Neural crest cell (in vitro differentiated cells): ENCODE data around the gene TTLL11. TPM values are rescaled to one million over a fixed set of nuclear protein-coding genes. Genes with fewer than 3 reads are reported as not detected.

Source experiments
- DNase-seq: peaks from one replicate; pipeline ENCODE4 v3.0.0; 2021; ENCODE audit warnings: low read depth, mixed read lengths, low spot score
- H3K27ac Mint-ChIP-seq: one replicate; pipeline ENCODE4 v1.8.0; 2021; ENCODE audit warnings: mild to moderate bottlenecking, mixed read lengths; ENCODE audit not compliant: unreplicated experiment
- H3K27me3 Mint-ChIP-seq: 2 replicates; pipeline ENCODE4 v1.8.0; 2021; ENCODE audit warnings: low read depth, mild to moderate bottlenecking, mixed read lengths
- H3K36me3 Mint-ChIP-seq: 2 replicates; pipeline ENCODE4 v1.8.0; 2021; ENCODE audit warnings: low read depth, mild to moderate bottlenecking, mixed read lengths
- H3K4me1 Mint-ChIP-seq: 2 replicates; pipeline ENCODE4 v1.8.0; 2021; ENCODE audit warnings: mixed read lengths
- H3K4me3 Mint-ChIP-seq: one replicate; pipeline ENCODE4 v1.8.0; 2021; ENCODE audit warnings: mild to moderate bottlenecking, mixed read lengths
- H3K9me3 Mint-ChIP-seq: 2 replicates; pipeline ENCODE4 v1.8.0; 2021; ENCODE audit warnings: mixed read lengths
- CTCF ChIP-seq: fragments of 200-600 bp; sonication (generic); conservative IDR thresholded peaks from 2 replicates; pipeline ENCODE4 v1.5.0; 2021; ENCODE audit warnings: antibody characterized with exemption, mild to moderate bottlenecking
- total RNA-seq: library from RNA; stranded (reverse); gene quantifications from 2 replicates; pipeline ENCODE4 v1.2.1, GENCODE V29; 2021

The TTLL11 gene
- total RNA-seq, 1 donor from 2014 or later = 9.1 TPM

GRCh38 chr9:121949364-121949763, 143.7 kb downstream of the TTLL11 start:
- no peak for TF ChIP-seq CTCF
- Mint-ChIP-seq H3K27me3 (no peaks in the 10 kb centered on the region), H3K9me3 (no peaks in the 10 kb centered on the region), H3K4me3 (no peak overlapping the region), H3K36me3 (no peaks in the 10 kb centered on the region), H3K27ac (no peak overlapping the region), H3K4me1 (peaks cover 4% of the 10 kb centered on the region)
- DNase-seq = no peak

GRCh38 chr9:121947775-121948174, 145.3 kb downstream of the TTLL11 start:
- Mint-ChIP-seq H3K9me3 (no peaks in the 10 kb centered on the region), H3K36me3 (no peaks in the 10 kb centered on the region), H3K4me3 (no peak overlapping the region), H3K27ac (no peak overlapping the region), H3K27me3 (no peaks in the 10 kb centered on the region), H3K4me1 (peaks cover 4% of the 10 kb centered on the region)
- no peak for TF ChIP-seq CTCF
- no peak for DNase-seq

- Mint-ChIP-seq H3K4me3 (no peak overlapping the region), H3K27ac (no peak overlapping the region), H3K36me3 (no peaks in the 10 kb centered on the region), H3K9me3 (no peaks in the 10 kb centered on the region), H3K4me1 (peaks cover 4% of the 10 kb centered on the region), H3K27me3 (no peaks in the 10 kb centered on the region)
- TF ChIP-seq CTCF = no peak
- no peak for DNase-seq
These were observed 146.6 kb downstream of the TTLL11 start for GRCh38 chr9:121946465-121946864.

GRCh38 chr9:121945849-121946248, 147.3 kb downstream of the TTLL11 start:
- H3K27me3 Mint-ChIP-seq = no peaks in the 10 kb centered on the region
- H3K36me3 Mint-ChIP-seq = no peaks in the 10 kb centered on the region
- H3K4me1 Mint-ChIP-seq = peaks cover 4% of the 10 kb centered on the region
- H3K9me3 Mint-ChIP-seq = no peaks in the 10 kb centered on the region
- DNase-seq = no peak
- no peak for TF ChIP-seq CTCF
- no peak overlapping the region for H3K27ac Mint-ChIP-seq
- no peak overlapping the region for H3K4me3 Mint-ChIP-seq

- DNase-seq = no peak
- Mint-ChIP-seq H3K27ac (no peak overlapping the region), H3K27me3 (no peaks in the 10 kb centered on the region), H3K9me3 (no peaks in the 10 kb centered on the region), H3K4me3 (no peak overlapping the region), H3K4me1 (peaks cover 4% of the 10 kb centered on the region), H3K36me3 (no peaks in the 10 kb centered on the region)
- TF ChIP-seq CTCF = no peak
These were observed 147.8 kb downstream of the TTLL11 start for GRCh38 chr9:121945281-121945680.

- no peaks in the 10 kb centered on the region for H3K36me3 Mint-ChIP-seq
- peaks cover 4% of the 10 kb centered on the region for H3K4me1 Mint-ChIP-seq
- no peak for DNase-seq
- H3K4me3 Mint-ChIP-seq = no peak overlapping the region
- TF ChIP-seq CTCF = no peak
- H3K27me3 Mint-ChIP-seq = no peaks in the 10 kb centered on the region
- H3K9me3 Mint-ChIP-seq = no peaks in the 10 kb centered on the region
- H3K27ac Mint-ChIP-seq = no peak overlapping the region
These were observed 148.4 kb downstream of the TTLL11 start for GRCh38 chr9:121944711-121945191.
